ENCODE data around the gene BRD3OS. TPM values are rescaled to one million over a fixed set of nuclear protein-coding genes. Genes with fewer than 3 reads are reported as not detected.

The BRD3OS gene
- total RNA-seq, 6 donors from 2014 or later: 7.0 to 17.8 (median 11.6) TPM

GRCh38 chr9:133991964-133992779 is 33.1 kb upstream of the BRD3OS start, which contains the start of gene VAV2:
Gene VAV2 (minus strand): TSS chr9:133992324. CDS start chr9:133992278, 46 bp downstream.
- Histone ChIP-seq H3K27ac (peak within 1 kb of the TSS; percentile 91 to 95 (median 93)), H3K36me3 (no peaks in the 10 kb centered on the region), H3K4me3 (peak within 1 kb of the TSS; percentile 70 to 96 (median 86)), H3K27me3 (no peaks in the 10 kb centered on the region), H3K4me1 (peaks cover 24 to 43% (median 32%) of the 10 kb centered on the region in 4 donors), H3K9me3 (no peaks in the 10 kb centered on the region)
- TF ChIP-seq POLR2AphosphoS5 (IDR thresholded peaks at IDR 0.05) (peak in 1 of 2 donors; percentile 22), CTCF (IDR thresholded peaks at IDR 0.05) (peak in 1 of 6 experiments; percentile 12), EP300 (IDR thresholded peaks at IDR 0.05) (no peak), POLR2A (IDR thresholded peaks at IDR 0.05) (peak in 1 of 4 donors; percentile 56)
- 0% methylated on average over 1 to 14 of the region's 124 CpGs for WGBS, 2 donors
- ATAC-seq (ENCODE audit: low FRiP score in 2 of 2) (peak in 1 of 2 donors; percentile 50), DNase-seq (peak; percentile 73 to 94)

DNA sequence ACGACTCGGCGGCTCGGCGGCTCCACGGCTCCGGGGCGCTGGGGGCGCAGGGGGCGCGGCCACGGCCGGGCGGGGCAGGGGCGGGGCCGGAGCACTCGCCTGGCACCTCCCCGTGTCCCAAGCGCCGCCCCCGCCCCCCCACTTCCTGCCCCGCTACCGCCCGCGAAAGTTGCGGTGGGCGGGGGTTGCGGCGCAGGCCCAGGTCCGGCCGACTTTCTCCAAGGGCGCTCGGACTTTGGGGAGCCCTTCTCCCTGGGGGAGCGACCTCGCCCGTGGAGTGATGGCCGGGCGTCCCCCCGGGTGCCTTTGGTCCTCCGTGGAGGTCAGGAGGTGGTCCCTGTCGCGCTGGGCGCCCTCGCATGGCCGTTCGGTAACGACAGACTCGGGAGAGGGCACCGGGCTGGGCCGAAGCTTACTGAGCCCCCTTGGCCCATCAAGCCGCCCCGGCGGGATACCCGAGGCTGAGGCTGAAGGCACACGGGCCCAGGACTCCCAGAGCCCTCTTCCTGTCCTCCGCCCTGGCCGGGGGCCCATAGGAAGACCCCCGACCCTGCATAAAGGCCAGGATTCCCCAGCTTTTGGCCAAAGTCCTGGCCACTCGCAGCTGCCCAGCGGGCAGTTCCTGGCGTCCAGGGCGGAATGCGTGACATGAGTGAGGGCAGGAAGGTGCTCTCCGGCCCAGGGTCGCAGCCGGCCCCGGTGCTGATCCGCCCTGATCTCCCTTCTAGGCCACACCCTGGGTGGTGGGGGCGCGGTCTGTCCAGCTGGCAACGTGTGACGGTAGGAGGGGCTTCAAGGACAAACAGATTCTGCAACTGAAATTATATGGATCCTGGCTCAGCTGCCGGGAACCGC is 32.3 kb upstream of the BRD3OS start:
- H3K36me3 ChIP-seq: no peaks in the 10 kb centered on the region
- H3K27me3 ChIP-seq: no peaks in the 10 kb centered on the region
- DNase-seq (peak; percentile 84 to 96), ATAC-seq (ENCODE audit: low FRiP score in 2 of 2) (peak; percentile 88 to 91)
- peak overlapping the region; percentile 62 to 96 (median 86) for H3K4me3 ChIP-seq
- TF ChIP-seq EP300 (IDR thresholded peaks at IDR 0.05) (no peak), POLR2AphosphoS5 (IDR thresholded peaks at IDR 0.05) (peak; percentile 60 to 74), CTCF (IDR thresholded peaks at IDR 0.05) (peak in 5 of 6 experiments; percentile 13 to 55 (median 44)), POLR2A (IDR thresholded peaks at IDR 0.05) (peak in 3 of 4 donors; percentile 33 to 71 (median 34))
- H3K9me3 ChIP-seq: no peaks in the 10 kb centered on the region
- peaks cover 24 to 43% (median 32%) of the 10 kb centered on the region in 4 donors for H3K4me1 ChIP-seq
- peak overlapping the region; percentile 91 to 95 (median 93) for H3K27ac ChIP-seq
- 0% methylated on average over 14 of the region's 74 CpGs; no CpG with 5 or more reads in 1 of the 2 donors for WGBS, 2 donors

GRCh38 chr9:133993635-133994253 is 31.5 kb upstream of the BRD3OS start:
- no peaks in the 10 kb centered on the region for H3K27me3 ChIP-seq
- no peaks in the 10 kb centered on the region for H3K36me3 ChIP-seq
- no peaks in the 10 kb centered on the region for H3K9me3 ChIP-seq
- peak overlapping the region; percentile 91 to 95 (median 93) for H3K27ac ChIP-seq
- peak in 1 of 2 donors; percentile 83 for DNase-seq
- TF ChIP-seq CTCF (IDR thresholded peaks at IDR 0.05) (no peak), POLR2A (IDR thresholded peaks at IDR 0.05) (no peak), POLR2AphosphoS5 (IDR thresholded peaks at IDR 0.05) (no peak)
- H3K4me3 ChIP-seq: peak overlapping the region; percentile 62 to 96 (median 86)
- WGBS, 2 donors: 68 to 86% methylated on average over 7 to 15 of the region's 16 CpGs
- peaks cover 24 to 43% (median 32%) of the 10 kb centered on the region in 4 donors for H3K4me1 ChIP-seq
- ATAC-seq (ENCODE audit: low FRiP score in 2 of 2): peak in 1 of 2 donors; percentile 15

DNA sequence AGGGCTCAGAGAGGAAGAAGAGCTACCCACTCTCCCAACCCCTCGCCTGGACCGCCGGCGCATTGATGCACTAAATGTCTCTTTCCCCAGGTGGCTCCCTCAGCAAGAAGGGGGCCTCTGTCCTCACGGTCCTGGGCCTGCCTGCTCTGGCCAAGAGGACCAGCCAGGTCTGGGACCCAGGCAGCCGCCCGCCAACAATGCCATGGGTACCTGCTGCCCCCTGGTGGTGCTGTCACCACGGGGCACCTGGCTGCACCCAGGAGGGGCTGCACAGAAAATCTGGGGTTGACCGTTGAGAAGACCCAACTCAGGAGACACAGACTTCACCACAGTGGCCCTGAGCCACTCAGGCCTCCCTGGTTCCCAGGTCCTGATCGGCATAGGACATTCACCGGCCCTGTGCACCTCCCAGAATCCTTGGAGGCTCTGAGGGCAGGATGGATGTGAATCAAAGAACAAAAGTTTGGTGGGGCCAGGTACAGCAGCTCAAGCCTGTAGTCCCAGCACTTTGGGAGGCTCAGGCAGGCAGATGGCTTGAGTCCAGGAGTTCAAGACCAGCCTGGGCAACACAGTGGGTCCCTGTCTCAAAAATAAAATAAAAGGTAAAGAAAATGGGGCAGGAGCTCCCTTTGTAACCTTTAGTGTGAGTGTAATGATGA is 30.8 kb upstream of the BRD3OS start:
- DNase-seq: peak; percentile 81 to 91
- peaks cover 24 to 43% (median 32%) of the 10 kb centered on the region in 4 donors for H3K4me1 ChIP-seq
- no peak overlapping the region for H3K27ac ChIP-seq
- no peaks in the 10 kb centered on the region for H3K27me3 ChIP-seq
- 6 to 10% methylated on average over 6 to 11 of the region's 11 CpGs for WGBS, 2 donors
- ATAC-seq (ENCODE audit: low FRiP score in 2 of 2): peak; percentile 73 to 85
- H3K9me3 ChIP-seq: no peaks in the 10 kb centered on the region
- TF ChIP-seq POLR2AphosphoS5 (IDR thresholded peaks at IDR 0.05) (no peak), CTCF (IDR thresholded peaks at IDR 0.05) (peak; percentile 93 to 99 (median 98)), POLR2A (IDR thresholded peaks at IDR 0.05) (peak in 1 of 4 donors; percentile 31)
- H3K36me3 ChIP-seq: no peaks in the 10 kb centered on the region
- no peak overlapping the region for H3K4me3 ChIP-seq

Data from upper lobe of left lung (tissue), 6 donors.